SK-N-SH (cell line): ENCODE measurements around the gene SLAMF1. TPM values are rescaled to one million over a fixed set of nuclear protein-coding genes. Genes with fewer than 3 reads are reported as not detected.

Experiments used
- CTCF ChIA-PET: fragments of 300-600, 350-600 bp; formaldehyde crosslinking; extraction: SDS; loops from one replicate; lab custom pipeline; 2021; lab: Yijun Ruan, JAX
- POLR2A ChIA-PET: fragments of 350-600 bp; sonication (Branson Sonifier 250); formaldehyde crosslinking; extraction: SDS; loops from one replicate; lab custom pipeline; 2020; ENCODE audit warnings: antibody characterized with exemption, inconsistent platforms; lab: Yijun Ruan, JAX
- DNase-seq: peaks from one replicate; pipeline ENCODE4 v3.0.0; 2012
- H2AFZ ChIP-seq: fragments of 200-600 bp; sonication (generic); 2 replicates; pipeline ENCODE4 v1.8.1; 2016; ENCODE audit warnings: antibody characterized with exemption, mild to moderate bottlenecking, low read depth
- H3F3A ChIP-seq: fragments of 200-600 bp; sonication (generic); replicated peaks from 2 replicates; pipeline ENCODE3; 2016; ENCODE audit warnings: antibody characterized with exemption, mild to moderate bottlenecking; ENCODE audit not compliant: insufficient read depth
- H3K27ac ChIP-seq, 2 experiments: fragments of 200-500 bp in 1 of 2; fragments of 200-600 bp in 1 of 2; sonication (Bioruptor generic) in 1 of 2; sonication (generic), shearing (Covaris generic) in 1 of 2; 2 replicates each; pipeline versions ENCODE4 v1.5.1 to v1.6.1; 2014 to 2016; ENCODE audit warnings: low read depth in 2 of 2, inconsistent platforms in 1 of 2, low read length in 1 of 2, mild to moderate bottlenecking in 1 of 2, mixed read lengths in 1 of 2
- H3K27me3 ChIP-seq: fragments of 200-600 bp; sonication (generic), shearing (Covaris generic); 2 replicates; pipeline ENCODE4 v1.6.1; 2016; ENCODE audit warnings: mixed run types; ENCODE audit not compliant: insufficient read depth
- H3K36me3 ChIP-seq, 2 experiments: fragments of 200-500 bp in 1 of 2; fragments of 200-600 bp in 1 of 2; sonication (Bioruptor generic) in 1 of 2; sonication (generic) in 1 of 2; replicated peaks in 1 of 2; 2 replicates each; pipeline versions ENCODE3 to v1.5.1; 2014 to 2016; ENCODE audit warnings: low read length in 1 of 2, mild to moderate bottlenecking in 1 of 2; ENCODE audit not compliant: insufficient read depth in 2 of 2, control insufficient read depth in 1 of 2
- H3K4me1 ChIP-seq, 2 experiments: fragments of 200-500 bp in 1 of 2; fragments of 200-600 bp in 1 of 2; sonication (Bioruptor generic) in 1 of 2; sonication (generic), shearing (Covaris generic) in 1 of 2; 2 replicates each; pipeline versions ENCODE4 v1.5.1 to v1.6.1; 2014 to 2016; ENCODE audit warnings: low read depth in 1 of 2, low read length in 1 of 2, mixed run types in 1 of 2; ENCODE audit not compliant: insufficient read depth in 2 of 2, control insufficient read depth in 1 of 2
- H3K4me2 ChIP-seq: fragments of 200-600 bp; sonication (generic), shearing (Covaris generic); 2 replicates; pipeline ENCODE4 v1.6.1; 2017; ENCODE audit warnings: mixed run types
- H3K4me3 ChIP-seq, 2 experiments: fragments of 200-500 bp in 1 of 2; fragments of 200-600 bp in 1 of 2; sonication (Bioruptor generic) in 1 of 2; sonication (generic), shearing (Covaris generic) in 1 of 2; 2 replicates each; pipeline versions ENCODE4 v1.5.1 to v1.8.1; 2014 to 2016; ENCODE audit warnings: low read depth in 2 of 2, inconsistent platforms in 1 of 2, low read length in 1 of 2, mild to moderate bottlenecking in 1 of 2, mixed read lengths in 1 of 2, moderate library complexity in 1 of 2
- H3K79me2 ChIP-seq: fragments of 200-600 bp; sonication (generic); 2 replicates; pipeline ENCODE4 v1.8.1; 2017; ENCODE audit warnings: mild to moderate bottlenecking; ENCODE audit not compliant: insufficient read depth
- H3K9ac ChIP-seq: fragments of 200-600 bp; sonication (generic); 2 replicates; pipeline ENCODE4 v1.6.1; 2017; ENCODE audit warnings: mixed run types
- H3K9me2 ChIP-seq: fragments of 200-600 bp; sonication (generic); 2 replicates; pipeline ENCODE4 v1.6.1; 2017; ENCODE audit warnings: mixed run types
- H3K9me3 ChIP-seq: fragments of 200-600 bp; sonication (generic); 2 replicates; pipeline ENCODE4 v1.6.1; 2017; ENCODE audit warnings: mixed run types, mild to moderate bottlenecking, moderate library complexity
- H4K20me1 ChIP-seq: fragments of 200-600 bp; sonication (generic); 2 replicates; pipeline ENCODE4 v1.6.1; 2017; ENCODE audit warnings: mild to moderate bottlenecking, mixed run types; ENCODE audit not compliant: insufficient read depth
- CHD2 ChIP-seq: fragments of 150-350 bp; IDR thresholded peaks from 2 replicates; pipeline ENCODE4 v1.6.1; 2018; ENCODE audit warnings: low read length; ENCODE audit not compliant: partially characterized antibody
- ELF1 ChIP-seq: IDR thresholded peaks from 2 replicates; pipeline ENCODE4 v1.4.0; 2012
- EP300 ChIP-seq, 2 experiments: IDR thresholded peaks; 2 replicates each; pipeline versions ENCODE4 v1.4.0 to v1.6.1; 2012; ENCODE audit warnings: borderline replicate concordance in 1 of 2, low read depth in 1 of 2, low read length in 1 of 2
- FOXM1 ChIP-seq: IDR thresholded peaks from 2 replicates; pipeline ENCODE4 v1.4.0; 2012; ENCODE audit warnings: low read depth, mild to moderate bottlenecking
- GATA2 ChIP-seq: sonication (generic); formaldehyde crosslinking; IDR thresholded peaks from 2 replicates; pipeline ENCODE4 v1.5.0; 2020; ENCODE audit warnings: mild to moderate bottlenecking, missing genetic modification reagents
- IRF3 ChIP-seq: fragments of 150-350 bp; IDR thresholded peaks from 2 replicates; pipeline ENCODE4 v1.6.1; 2016; ENCODE audit warnings: mild to moderate bottlenecking, low read depth, low read length
- JUND ChIP-seq: IDR thresholded peaks from 2 replicates; pipeline ENCODE4 v1.4.0; 2012
- MEF2A ChIP-seq: IDR thresholded peaks from 2 replicates; pipeline ENCODE4 v1.4.0; 2012; ENCODE audit warnings: low read depth, borderline replicate concordance
- MXI1 ChIP-seq: IDR thresholded peaks from 2 replicates; pipeline ENCODE4 v1.6.1; 2012; ENCODE audit warnings: mild to moderate bottlenecking, low read depth, low read length, improper control_type of control experiment
- NFIC ChIP-seq: IDR thresholded peaks from 2 replicates; pipeline ENCODE4 v1.4.0; 2012; ENCODE audit warnings: borderline replicate concordance
- NRF1 ChIP-seq: IDR thresholded peaks from 2 replicates; pipeline ENCODE4 v1.6.1; 2012; ENCODE audit warnings: low read depth, mild to moderate bottlenecking, low read length
- POLR2AphosphoS5 ChIP-seq: IDR thresholded peaks from 2 replicates; pipeline ENCODE4 v1.6.1; 2012; ENCODE audit warnings: low read depth, low read length
- RFX5 ChIP-seq: IDR thresholded peaks from 2 replicates; pipeline ENCODE4 v1.6.1; 2012; ENCODE audit warnings: mild to moderate bottlenecking, improper control_type of control experiment, low read length
- RXRA ChIP-seq: IDR thresholded peaks from 2 replicates; pipeline ENCODE4 v1.4.0; 2012; ENCODE audit warnings: low read depth, mild to moderate bottlenecking, borderline replicate concordance
- SIN3A ChIP-seq: IDR thresholded peaks from 2 replicates; pipeline ENCODE4 v1.6.1; 2012; ENCODE audit warnings: low read depth, mild to moderate bottlenecking, low read length, moderate library complexity, borderline replicate concordance
- TAF1 ChIP-seq: IDR thresholded peaks from 2 replicates; pipeline ENCODE4 v1.6.1; 2012; ENCODE audit warnings: low read depth, mild to moderate bottlenecking, low read length, moderate library complexity, borderline replicate concordance
- TEAD4 ChIP-seq: IDR thresholded peaks from 2 replicates; pipeline ENCODE4 v1.4.0; 2012; ENCODE audit warnings: mild to moderate bottlenecking, borderline replicate concordance; ENCODE audit not compliant: insufficient read depth
- YY1 ChIP-seq: IDR thresholded peaks from 2 replicates; pipeline ENCODE4 v1.4.0; 2012; ENCODE audit warnings: low read depth, mild to moderate bottlenecking
- WGBS: methylation state at CpG from one replicate; pipeline ENCODE4 v1.1.6; 2017; ENCODE audit warnings: low lambda C conversion rate; 5-methylcytosine and 5-hydroxymethylcytosine counted together
- polyA plus RNA-seq, 3 experiments: library from polyadenylated mRNA; depleted of rRNA; stranded (reverse); fragments of >200 nt; gene quantifications; 2 replicates each; pipeline ENCODE4 v1.2.3, GENCODE V29; 2012
- TF ChIP-seq, protein P1 (sequence below): fragments of 200-600 bp; sonication (generic); IDR thresholded peaks from 2 replicates; pipeline ENCODE4 v1.6.1; 2017; ENCODE audit warnings: antibody characterized with exemption, mild to moderate bottlenecking, moderate library complexity

Gene SLAMF1
- polyA plus RNA-seq, 1 of the 3 experiments (the other 2 are of a cell fraction), result not detected

DNA sequence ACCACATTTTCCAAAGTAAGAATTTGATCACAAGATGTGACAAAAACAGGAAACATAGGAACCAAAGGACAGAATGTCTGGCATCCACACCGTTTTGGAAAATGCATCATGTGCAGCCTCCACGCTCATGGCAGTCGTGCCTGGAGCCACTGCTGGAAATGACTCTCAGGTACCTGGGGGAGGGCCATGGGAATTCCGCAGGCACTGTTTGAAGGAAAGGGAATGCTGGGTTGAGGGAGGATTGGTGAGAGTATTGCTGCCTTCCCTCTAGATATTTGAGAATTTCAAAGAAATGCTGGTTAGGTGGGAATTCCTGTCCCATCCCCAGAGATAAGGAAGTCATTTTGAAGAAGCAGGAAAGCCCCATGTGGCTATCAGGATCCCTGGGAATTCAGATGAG lies 10.8 kb downstream of the SLAMF1 start:
- H3F3A ChIP-seq, result no peaks in the 10 kb centered on the region
- TF ChIP-seq IRF3 (no peak), ELF1 (no peak), EP300 (IDR thresholded peaks at IDR 0.05; ENCODE audit: borderline replicate concordance in 1 of 2, low read depth in 1 of 2, low read length in 1 of 2) (no peak), NRF1 (no peak), GATA2 (no peak), MXI1 (no peak), RFX5 (no peak), TAF1 (no peak), TEAD4 (no peak), FOXM1 (no peak), POLR2AphosphoS5 (no peak), YY1 (no peak), MEF2A (no peak), CHD2 (no peak)
- TF ChIP-seq, protein P1, sequence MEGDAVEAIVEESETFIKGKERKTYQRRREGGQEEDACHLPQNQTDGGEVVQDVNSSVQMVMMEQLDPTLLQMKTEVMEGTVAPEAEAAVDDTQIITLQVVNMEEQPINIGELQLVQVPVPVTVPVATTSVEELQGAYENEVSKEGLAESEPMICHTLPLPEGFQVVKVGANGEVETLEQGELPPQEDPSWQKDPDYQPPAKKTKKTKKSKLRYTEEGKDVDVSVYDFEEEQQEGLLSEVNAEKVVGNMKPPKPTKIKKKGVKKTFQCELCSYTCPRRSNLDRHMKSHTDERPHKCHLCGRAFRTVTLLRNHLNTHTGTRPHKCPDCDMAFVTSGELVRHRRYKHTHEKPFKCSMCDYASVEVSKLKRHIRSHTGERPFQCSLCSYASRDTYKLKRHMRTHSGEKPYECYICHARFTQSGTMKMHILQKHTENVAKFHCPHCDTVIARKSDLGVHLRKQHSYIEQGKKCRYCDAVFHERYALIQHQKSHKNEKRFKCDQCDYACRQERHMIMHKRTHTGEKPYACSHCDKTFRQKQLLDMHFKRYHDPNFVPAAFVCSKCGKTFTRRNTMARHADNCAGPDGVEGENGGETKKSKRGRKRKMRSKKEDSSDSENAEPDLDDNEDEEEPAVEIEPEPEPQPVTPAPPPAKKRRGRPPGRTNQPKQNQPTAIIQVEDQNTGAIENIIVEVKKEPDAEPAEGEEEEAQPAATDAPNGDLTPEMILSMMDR, result no peak
- ChIA-PET POLR2A (no interaction called here), CTCF (no interaction called here)
- H3K4me2 ChIP-seq, result no peak overlapping the region
- no peak overlapping the region for H2AFZ ChIP-seq
- H3K4me3 ChIP-seq, result no peak overlapping the region
- no peaks in the 10 kb centered on the region for H3K9me3 ChIP-seq
- H3K27ac ChIP-seq, result no peak overlapping the region
- H3K36me3 ChIP-seq, result no peaks in the 10 kb centered on the region
- no peaks in the 10 kb centered on the region for H3K4me1 ChIP-seq
- no peaks in the 10 kb centered on the region for H4K20me1 ChIP-seq
- peaks cover 8% of the 10 kb centered on the region; the same call in 1 of the 2 replicates for H3K27me3 ChIP-seq
- no peaks in the 10 kb centered on the region for H3K79me2 ChIP-seq
- no peak for DNase-seq
- H3K9me2 ChIP-seq, result no peaks in the 10 kb centered on the region
- 12% methylated on average over 4 of the region's 4 CpGs for WGBS
- H3K9ac ChIP-seq, result no peak overlapping the region

- no peak for DNase-seq
- no peaks in the 10 kb centered on the region for H3K79me2 ChIP-seq
- no peaks in the 10 kb centered on the region for H3F3A ChIP-seq
- H3K27ac ChIP-seq, result no peak overlapping the region
- no peak overlapping the region for H2AFZ ChIP-seq
- peaks cover 8% of the 10 kb centered on the region; the same call in 1 of the 2 replicates for H3K27me3 ChIP-seq
- H4K20me1 ChIP-seq, result no peaks in the 10 kb centered on the region
- H3K4me2 ChIP-seq, result no peak overlapping the region
- ChIA-PET CTCF (no interaction called here), POLR2A (no interaction called here)
- no peak overlapping the region for H3K9ac ChIP-seq
- WGBS, result 39% methylated on average over 17 of the region's 17 CpGs
- H3K4me3 ChIP-seq, result no peak overlapping the region
- TF ChIP-seq RXRA (no peak), POLR2AphosphoS5 (no peak), NFIC (no peak), SIN3A (no peak), GATA2 (no peak), NRF1 (no peak), JUND (no peak)
- TF ChIP-seq, protein P1, result no peak
- no peaks in the 10 kb centered on the region for H3K9me2 ChIP-seq
- H3K4me1 ChIP-seq, result no peaks in the 10 kb centered on the region
- H3K9me3 ChIP-seq, result no peaks in the 10 kb centered on the region
- H3K36me3 ChIP-seq, result no peaks in the 10 kb centered on the region
Observed at GRCh38 chr1:160634543-160635491, 12.0 kb downstream of the SLAMF1 start.
